GM21515 (cell line): Measurements from ENCODE around the gene CLSTN3.

Source experiments
- ATAC-seq: cut with Tn5 transposase; IDR thresholded peaks from one replicate; pipeline ENCODE4 v1.9.1; 2021; ENCODE audit not compliant: unreplicated experiment

The CLSTN3 gene

DNA sequence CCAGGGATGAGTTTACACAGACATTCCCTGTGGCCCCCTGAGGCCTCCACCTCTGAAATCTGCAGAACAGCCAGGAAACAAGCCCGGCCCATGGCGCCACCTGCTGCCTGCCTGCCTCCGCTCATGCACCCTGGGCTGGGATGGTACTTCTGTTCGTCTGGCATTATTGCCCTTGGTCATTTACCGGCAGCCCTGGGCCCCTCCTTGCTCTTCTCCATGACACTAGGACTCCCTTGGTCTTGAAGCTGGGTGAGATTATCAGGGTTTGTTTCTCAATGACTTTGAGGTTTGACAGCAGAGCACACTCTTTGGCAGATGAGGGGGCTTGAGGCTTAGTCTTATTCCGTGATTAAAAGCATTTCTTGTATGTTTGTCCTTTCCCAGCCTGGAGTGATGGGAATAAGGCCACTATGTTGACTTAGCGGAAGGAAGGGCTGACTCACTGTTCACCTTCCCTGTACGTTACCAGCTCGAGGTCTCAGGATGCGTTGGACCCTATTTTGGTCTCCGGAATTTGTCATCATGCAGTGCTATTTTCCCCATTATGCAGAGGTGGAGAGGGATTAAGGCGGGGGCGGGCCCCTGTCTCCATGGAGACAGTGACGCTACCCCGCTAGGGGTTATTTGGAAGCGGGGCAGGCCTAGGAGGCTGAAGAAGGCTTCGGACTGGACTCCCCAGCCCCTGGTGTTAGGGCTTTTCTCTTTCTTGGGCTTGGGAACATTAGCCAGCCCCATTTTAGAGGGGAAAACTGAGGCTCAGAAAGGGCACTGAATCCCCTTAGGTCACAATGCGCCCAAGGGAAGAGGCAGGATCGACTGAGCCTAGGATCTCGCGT lies 58.6 kb downstream of the CLSTN3 start:
- ATAC-seq = peak; percentile 35

DNA sequence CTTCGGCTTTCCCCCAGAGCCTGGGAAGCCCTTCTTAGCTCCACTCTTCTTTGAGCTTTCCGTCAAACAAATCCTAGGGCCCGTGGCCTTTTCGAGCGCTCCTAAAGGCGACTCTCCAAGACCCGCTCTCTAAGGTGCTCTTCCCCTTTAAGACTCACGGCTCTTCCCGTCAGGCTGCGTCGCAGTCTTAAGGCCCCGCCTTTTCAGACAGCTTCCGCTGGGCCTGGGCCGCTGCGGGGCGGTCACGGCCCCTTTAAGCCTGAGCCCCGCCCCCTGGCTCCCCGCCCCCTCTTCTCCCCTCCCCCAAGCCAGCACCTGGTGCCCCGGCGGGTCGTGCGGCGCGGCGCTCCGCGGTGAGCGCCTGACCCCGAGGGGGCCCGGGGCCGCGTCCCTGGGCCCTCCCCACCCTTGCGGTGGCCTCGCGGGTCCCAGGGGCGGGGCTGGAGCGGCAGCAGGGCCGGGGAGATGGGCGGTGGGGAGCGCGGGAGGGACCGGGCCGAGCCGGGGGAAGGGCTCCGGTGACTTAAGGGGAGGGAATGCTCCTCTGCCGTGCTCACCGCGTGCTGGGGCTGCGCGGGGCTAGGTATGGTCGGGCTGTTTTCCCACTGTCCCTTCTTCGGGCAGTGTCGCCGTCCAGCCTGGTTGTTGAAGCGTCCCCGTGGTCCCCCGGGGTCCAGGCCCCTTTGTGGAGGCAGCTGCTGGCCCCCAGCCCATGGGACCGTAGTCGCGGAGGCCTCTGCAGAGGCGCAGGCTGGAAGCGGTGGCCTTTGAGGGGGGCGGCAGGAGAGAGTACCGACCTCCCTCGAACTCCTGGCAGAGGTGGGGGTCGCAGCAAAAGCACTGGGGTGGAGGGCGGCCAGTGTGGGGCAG lies 59.5 kb downstream of the CLSTN3 start, which contains the start of gene PEX5:
Gene PEX5 (plus strand): TSS at position 289 of the 870 bp plus-strand sequence. CDS start 692 bp downstream, outside the sequence.
- ATAC-seq = peak; percentile 96

DNA sequence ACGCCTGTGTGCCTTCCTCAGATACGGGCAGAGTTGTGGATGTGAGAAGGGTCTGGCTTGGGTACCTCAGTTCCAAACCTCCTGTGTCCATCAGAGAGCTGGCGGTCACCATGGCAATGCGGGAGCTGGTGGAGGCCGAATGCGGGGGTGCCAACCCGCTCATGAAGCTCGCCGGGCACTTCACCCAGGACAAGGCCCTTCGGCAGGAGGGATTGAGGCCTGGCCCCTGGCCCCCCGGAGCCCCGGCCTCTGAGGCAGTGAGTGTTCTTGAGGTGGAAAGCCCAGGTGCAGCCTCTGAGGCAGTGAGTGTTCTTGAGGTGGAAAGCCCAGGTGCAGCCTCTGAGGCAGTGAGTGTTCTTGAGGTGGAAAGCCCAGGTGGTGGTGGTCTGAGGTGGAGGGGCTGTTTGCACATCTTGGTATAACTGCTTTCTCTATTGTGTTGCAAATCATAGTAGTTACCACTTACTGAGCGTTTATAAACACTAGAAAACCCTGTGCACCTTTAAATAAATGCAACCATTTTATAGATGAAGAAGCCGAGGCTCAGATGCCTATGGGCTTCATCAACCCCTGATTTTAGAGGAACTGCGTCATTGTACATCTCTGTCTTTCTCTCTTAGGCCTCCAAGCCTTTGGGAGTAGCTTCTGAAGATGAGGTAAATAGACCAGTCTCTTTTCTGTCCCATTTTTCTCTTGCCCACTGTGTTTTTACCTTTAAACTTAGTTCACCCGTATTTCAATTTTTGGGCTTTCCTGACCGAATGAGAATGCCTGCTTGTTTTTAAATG lies 60.3 kb downstream of the CLSTN3 start:
- peak; percentile 5 for ATAC-seq

DNA sequence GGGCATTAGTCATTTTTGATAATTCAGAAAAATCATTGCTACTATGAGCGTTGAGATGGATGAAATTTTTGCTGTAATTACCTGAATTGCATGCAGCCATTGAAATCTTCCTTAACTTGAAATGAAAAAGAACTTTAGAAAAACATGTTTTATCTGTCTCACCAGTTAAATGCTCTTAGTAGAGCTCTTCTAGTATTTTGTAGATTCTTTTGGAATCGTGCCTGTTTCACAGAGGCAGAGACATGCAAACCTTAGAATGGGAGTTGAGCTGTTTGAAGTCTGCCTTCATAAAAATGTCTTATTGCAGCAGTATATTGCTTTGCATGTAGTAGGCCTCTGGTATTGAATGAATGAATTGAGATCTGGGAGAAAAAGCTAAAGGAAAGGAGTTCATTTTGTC lies 63.5 kb downstream of the CLSTN3 start:
- no peak for ATAC-seq

DNA sequence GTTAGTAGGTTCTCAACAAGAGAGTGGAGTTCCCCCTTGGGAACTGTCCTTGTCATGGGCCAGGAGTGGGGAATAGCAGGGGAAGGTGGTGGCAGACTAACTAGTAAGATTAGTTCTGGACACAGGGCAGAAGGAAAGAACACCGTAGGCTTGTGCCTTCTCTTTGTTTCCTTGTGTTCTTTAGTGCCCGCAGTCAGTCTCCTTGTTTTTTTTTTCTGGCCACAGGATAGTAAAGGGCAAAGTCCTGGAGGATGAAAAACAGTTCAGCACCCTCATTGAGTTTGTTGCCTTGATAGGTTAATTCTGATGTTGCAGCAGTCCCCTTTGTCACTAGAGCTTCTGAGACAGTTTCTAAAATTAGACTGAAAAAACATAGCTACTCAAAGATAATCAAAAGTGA lies 67.7 kb downstream of the CLSTN3 start:
- ATAC-seq = no peak

DNA sequence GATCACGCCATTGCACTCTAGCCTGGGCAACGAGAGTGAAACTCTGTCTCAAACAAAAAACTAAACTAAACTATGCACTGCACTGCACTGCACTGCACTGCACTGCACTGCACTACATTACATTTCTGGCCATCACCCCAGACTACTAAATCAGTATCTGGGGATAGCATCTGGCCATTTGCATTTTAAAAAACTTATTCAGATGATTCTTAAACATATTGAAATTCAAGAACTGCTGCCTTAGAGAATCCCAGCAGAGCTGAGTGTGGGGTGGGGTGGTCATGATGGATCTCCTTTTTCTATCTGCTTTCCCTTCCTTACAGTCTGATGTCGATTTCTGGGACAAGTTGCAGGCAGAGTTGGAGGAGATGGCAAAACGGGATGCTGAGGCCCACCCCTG lies 72.9 kb downstream of the CLSTN3 start:
- ATAC-seq = no peak

DNA sequence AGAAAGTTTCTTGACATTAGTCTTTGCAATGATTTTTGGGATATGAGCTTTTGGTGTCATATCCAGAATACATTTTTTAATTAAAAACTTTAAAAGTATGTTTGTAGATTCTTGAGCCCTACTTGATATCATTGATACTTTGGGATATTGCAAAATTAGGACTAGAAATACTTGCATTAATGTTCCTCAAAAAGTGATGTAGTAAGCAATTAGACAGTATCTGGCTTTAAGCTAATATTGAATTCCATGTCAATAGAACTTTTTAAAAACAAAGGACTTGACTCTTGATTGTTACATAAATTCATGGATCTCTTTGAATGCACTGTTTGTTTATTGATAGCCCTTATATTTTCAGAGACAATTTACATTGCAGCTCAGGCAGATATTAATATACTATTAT lies 74.9 kb downstream of the CLSTN3 start:
- no peak for ATAC-seq

GRCh38 chr12:7206691-7207090 lies 76.5 kb downstream of the CLSTN3 start:
- no peak for ATAC-seq

DNA sequence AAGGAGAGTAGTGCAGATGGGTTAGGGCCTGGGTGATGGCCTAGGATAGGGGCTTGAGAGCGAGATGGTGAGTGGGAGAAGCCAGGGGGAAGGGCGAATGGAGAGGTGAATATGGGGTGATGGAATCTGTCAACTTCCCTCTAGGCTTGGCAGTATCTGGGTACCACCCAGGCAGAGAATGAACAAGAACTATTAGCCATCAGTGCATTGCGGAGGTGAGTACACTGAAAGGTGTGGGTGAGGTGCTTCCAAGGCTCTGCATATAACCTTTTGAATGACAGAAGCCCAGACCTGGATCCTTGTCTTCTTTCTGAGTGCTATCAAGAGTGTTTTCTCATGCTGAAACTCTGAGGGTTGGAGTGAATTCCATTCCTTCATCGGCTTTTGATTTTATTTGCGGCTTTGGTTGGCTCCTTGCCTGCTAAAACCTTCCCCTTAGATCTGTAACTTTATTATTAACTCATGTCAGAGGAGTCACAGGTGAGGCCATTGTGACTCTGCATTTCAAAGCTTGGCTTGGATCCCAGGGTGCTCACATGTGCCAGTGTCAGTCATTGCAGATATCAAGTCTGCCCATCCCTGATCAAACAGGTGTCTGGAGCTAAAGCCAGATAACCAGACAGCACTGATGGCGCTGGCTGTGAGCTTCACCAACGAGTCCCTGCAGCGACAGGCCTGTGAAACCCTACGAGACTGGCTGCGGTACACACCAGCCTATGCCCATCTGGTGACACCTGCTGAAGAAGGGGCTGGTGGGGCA lies 77.9 kb downstream of the CLSTN3 start:
- no peak for ATAC-seq
